Measurements from ENCODE around the gene PEX6.

GRCh38 chr6:42916288-42916687 lies 62.7 kb downstream of the PEX6 start:
- TF ChIP-seq POLR2A (IDR thresholded peaks at IDR 0.05; ENCODE audit: low read length), result no peak
- no peak for TF ChIP-seq CTCF (IDR thresholded peaks at IDR 0.05)
- no peak for TF ChIP-seq CHD2 (IDR thresholded peaks at IDR 0.05; ENCODE audit: low read length, partially characterized antibody)
- TF ChIP-seq RCOR1 (IDR thresholded peaks at IDR 0.05; ENCODE audit: low read depth, low read length), result no peak
- TF ChIP-seq RAD21 (conservative IDR thresholded peaks at IDR 0.05 in 1 of 2, IDR thresholded peaks at IDR 0.05 in 1 of 2), result no peak
- TF ChIP-seq REST (IDR thresholded peaks at IDR 0.05), result no peak
- TF ChIP-seq MAX (IDR thresholded peaks at IDR 0.05), result no peak
- TF ChIP-seq RFX5 (IDR thresholded peaks at IDR 0.05), result no peak
- no peak for TF ChIP-seq FOSL2 (IDR thresholded peaks at IDR 0.05)
- TF ChIP-seq FOSL2 (CRISPR knock-in tag; IDR thresholded peaks at IDR 0.05), result no peak
- no peak for TF ChIP-seq MAFK (IDR thresholded peaks at IDR 0.05; ENCODE audit: partially characterized antibody)
